Stomach (tissue), 9 donors: ENCODE results near the gene SPC24. TPM values are rescaled to one million over a fixed set of nuclear protein-coding genes. Genes with fewer than 3 reads are reported as not detected.

Experiments
- DNase-seq, 2 donors: peaks; one replicate each; pipeline versions ENCODE4 v3.0.0 to v3.0.0-alpha.2; 2013 to 2019
- H3K27ac ChIP-seq, 5 donors: fragments of 200-600 bp in 4 of 5; sonication (generic) in 4 of 5; one replicate each; pipeline ENCODE4 v1.5.1; 2013 to 2019; ENCODE audit warnings: mild to moderate bottlenecking in 1 of 5, moderate library complexity in 1 of 5
- H3K27me3 ChIP-seq, 3 donors: fragments of 200-600 bp; sonication (generic); one replicate each; pipeline ENCODE4 v1.5.1; 2017 to 2019; ENCODE audit warnings: mixed run types in 1 of 3
- H3K36me3 ChIP-seq, 4 donors: fragments of 200-600 bp; sonication (generic); 1 replicate in 3 of 4; 2 replicates in 1 of 4; pipeline ENCODE4 v1.5.1; 2016 to 2019
- H3K4me1 ChIP-seq, 4 donors: fragments of 200-600 bp; sonication (generic); one replicate each; pipeline ENCODE4 v1.5.1; 2016 to 2019
- H3K4me3 ChIP-seq, 4 donors: fragments of 200-600 bp; sonication (generic) in 3 of 4; one replicate each; pipeline ENCODE4 v1.5.1; 2016 to 2019; ENCODE audit warnings: mild to moderate bottlenecking in 1 of 4
- H3K9me3 ChIP-seq, 4 donors: fragments of 200-600 bp; sonication (generic); one replicate each; pipeline ENCODE4 v1.5.1; 2016 to 2019
- CTCF ChIP-seq, 7 experiments: fragments of 450-650 bp in 4 of 7; fragments of 200-600 bp in 3 of 7; sonication (generic) in 3 of 7; IDR thresholded peaks; one replicate each; pipeline ENCODE4 v1.5.1; 2016 to 2019; ENCODE audit warnings: antibody characterized with exemption in 7 of 7, control low read depth in 2 of 7, mild to moderate bottlenecking in 1 of 7
- EP300 ChIP-seq: sonication (generic); formaldehyde crosslinking; IDR thresholded peaks from one replicate; pipeline ENCODE4 v1.6.1; 2017; ENCODE audit warnings: antibody characterized with exemption
- POLR2A ChIP-seq, 4 donors: fragments of 450-650 bp; IDR thresholded peaks; one replicate each; pipeline ENCODE4 v1.6.1; 2016; ENCODE audit warnings: antibody characterized with exemption in 4 of 4, control low read depth in 2 of 4, mild to moderate bottlenecking in 1 of 4, moderate library complexity in 1 of 4
- POLR2AphosphoS5 ChIP-seq, 3 donors: sonication (generic); formaldehyde crosslinking; IDR thresholded peaks; one replicate each; pipeline ENCODE4 v1.6.1; 2016; ENCODE audit warnings: antibody characterized with exemption in 3 of 3
- WGBS, 5 donors: extraction: QIAGEN DNeasy Blood & Tissue Kit in 3 of 5; methylation state at CpG; one replicate each; pipeline versions ENCODE4 v1.1.5 to v1.1.7; 2013 to 2018; 5-methylcytosine and 5-hydroxymethylcytosine counted together
- intact Hi-C: fragments of 100-400 bp; cut with DNase I; formaldehyde crosslinking; loops from one replicate; pipeline ENCODE4 v1.15.1; 2023; ENCODE audit warnings: low total_unique reads
- polyA plus RNA-seq, 3 donors: library from polyadenylated mRNA; stranded (reverse); fragments of 200-250 nt; gene quantifications; one replicate each; pipeline ENCODE4 v1.2.3, GENCODE V29; 2013
- total RNA-seq, 5 donors: library from RNA; depleted of rRNA; stranded (reverse); fragments of >200 nt; gene quantifications; one replicate each; pipeline versions ENCODE4 v1.1.0 to v1.2.3, GENCODE V29; 2014 to 2016
- donor health status: healthy with polysubstance abuse.
- donor health status: Bipolar disorder and iron deficiency.
- donor health status: healthy.

Gene SPC24
- total and polyA plus RNA-seq, 8 donors, result 3.7 to 20.4 (median 9.2) TPM; not detected in 2

DNA sequence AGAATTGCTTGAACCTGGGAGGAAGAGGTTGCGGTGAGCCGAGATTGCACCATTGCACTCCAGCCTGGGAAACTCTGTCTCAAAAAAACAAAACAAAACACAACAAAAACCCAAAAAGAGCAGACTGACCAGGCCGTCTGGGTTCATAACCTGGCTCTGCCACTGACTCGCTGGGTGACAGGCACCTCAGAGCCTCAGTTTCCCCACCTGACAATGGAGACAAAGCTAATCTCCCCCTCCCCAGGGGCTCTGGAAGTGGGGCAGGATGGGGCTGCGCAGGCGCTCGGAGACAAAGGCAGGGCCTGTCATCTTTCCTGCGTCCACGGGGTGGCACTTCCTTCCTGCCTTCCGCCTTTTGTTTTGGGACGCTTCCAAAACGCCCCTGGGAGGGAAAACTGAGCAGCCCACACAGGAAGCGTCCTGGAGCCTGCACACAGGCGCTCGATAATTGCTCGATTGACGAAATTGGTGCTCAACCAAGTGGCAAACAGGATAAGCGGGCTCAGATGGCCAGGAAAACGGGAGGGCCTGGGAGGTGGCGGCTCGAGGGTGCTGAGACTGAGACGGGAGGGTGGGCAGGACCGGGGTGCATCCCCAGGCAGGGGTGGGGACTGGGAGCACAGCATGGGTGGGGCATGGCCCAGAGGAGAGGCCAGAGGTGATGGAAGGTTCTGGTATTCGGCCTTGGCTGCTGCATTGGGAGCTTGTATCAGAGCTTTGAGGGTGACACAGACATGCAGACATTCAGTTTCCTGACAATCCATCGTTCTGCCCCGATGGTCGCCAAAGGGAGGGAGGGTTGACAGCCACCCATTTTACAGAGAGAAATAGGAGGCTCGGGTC lies 17.8 kb downstream of the SPC24 start:
- WGBS, 5 donors, result 3 to 4% (median 4%) methylated on average over 24 to 28 of the region's 28 CpGs
- Histone ChIP-seq H3K4me3 (peak overlapping the region; percentile 29 to 37 (median 32)), H3K27me3 (no peaks in the 10 kb centered on the region), H3K9me3 (no peaks in the 10 kb centered on the region), H3K4me1 (peaks cover 49 to 63% (median 56%) of the 10 kb centered on the region in 4 donors), H3K36me3 (peaks cover 5 to 11% (median 7%) of the 10 kb centered on the region in 4 donors), H3K27ac (peak overlapping the region; percentile 81 to 94 (median 93))
- TF ChIP-seq POLR2AphosphoS5 (IDR thresholded peaks at IDR 0.05) (peak; percentile 41 to 76 (median 62)), CTCF (IDR thresholded peaks at IDR 0.05) (peak in 5 of 7 experiments; percentile 78 to 93 (median 91)), POLR2A (IDR thresholded peaks at IDR 0.05) (no peak)
- peak; percentile 77 to 94 for DNase-seq
- intact Hi-C loops, result loop anchor here (2.0 kb wide), 1 partner anchor 65 kb away; no protein-coding TSS in a partner anchor

DNA sequence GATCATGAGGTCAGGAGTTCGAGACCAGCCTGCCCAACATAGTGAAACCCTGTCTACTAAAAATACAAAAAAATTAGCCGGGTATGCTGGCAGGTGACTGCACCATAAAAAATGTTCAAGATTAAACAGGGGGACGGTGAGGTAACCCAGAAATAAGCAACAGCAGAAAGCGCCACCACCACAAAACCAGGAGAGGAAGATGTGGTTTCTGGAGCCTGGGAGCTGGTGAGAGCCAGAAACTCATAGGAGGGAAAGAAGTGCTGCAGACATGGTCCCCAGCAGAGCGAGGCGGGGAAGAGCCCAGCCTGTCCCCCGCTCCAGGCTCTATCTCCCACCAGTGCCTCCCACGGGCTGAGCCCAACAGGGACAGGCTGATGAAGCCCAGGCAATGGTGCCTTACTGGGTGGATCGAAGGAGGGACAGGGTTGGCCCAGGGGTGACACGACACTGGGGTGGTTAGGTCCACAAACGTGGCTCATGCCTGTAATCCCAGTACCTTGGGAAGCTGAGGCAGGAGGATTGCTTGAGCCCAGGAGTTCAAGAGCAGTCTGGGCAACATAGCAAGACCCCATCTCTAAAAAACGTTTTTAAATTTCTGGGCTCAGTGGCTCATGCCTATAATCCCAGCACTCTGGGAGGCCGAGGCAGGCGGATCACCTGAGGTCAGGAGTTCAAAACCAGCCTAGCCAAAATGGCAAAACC lies 19.0 kb downstream of the SPC24 start:
- no peaks in the 10 kb centered on the region for H3K9me3 ChIP-seq
- 54 to 76% (median 57%) methylated on average over 14 of the region's 14 CpGs for WGBS, 5 donors
- peaks cover 37 to 51% (median 44%) of the 10 kb centered on the region in 4 donors for H3K4me1 ChIP-seq
- peaks cover 13 to 23% (median 19%) of the 10 kb centered on the region in 4 donors for H3K36me3 ChIP-seq
- no peak overlapping the region for H3K4me3 ChIP-seq
- TF ChIP-seq EP300, result no peak
- H3K27ac ChIP-seq, result peak overlapping the region in 4 of 5 donors; percentile 15 to 93 (median 62)
- H3K27me3 ChIP-seq, result no peaks in the 10 kb centered on the region
- intact Hi-C loops, result no loop called here
- no peak for DNase-seq

- Histone ChIP-seq H3K9me3 (no peaks in the 10 kb centered on the region), H3K4me1 (peaks cover 7 to 28% (median 9%) of the 10 kb centered on the region in 4 donors), H3K27me3 (no peaks in the 10 kb centered on the region), H3K27ac (peak overlapping the region in 4 of 5 donors; percentile 60 to 76 (median 74)), H3K36me3 (peaks cover 42 to 74% (median 68%) of the 10 kb centered on the region in 4 donors), H3K4me3 (no peak overlapping the region)
- TF ChIP-seq CTCF (IDR thresholded peaks at IDR 0.05), result no peak
- TF ChIP-seq POLR2A (IDR thresholded peaks at IDR 0.05), result no peak
- no peak for TF ChIP-seq EP300
- TF ChIP-seq POLR2AphosphoS5 (IDR thresholded peaks at IDR 0.05), result no peak
- no peak for DNase-seq
- intact Hi-C loops, result no loop called here
- 75 to 84% (median 81%) methylated on average over 7 of the region's 7 CpGs for WGBS, 5 donors
These were observed 24.1 kb downstream of the SPC24 start for GRCh38 chr19:11131471-11131870.

DNA sequence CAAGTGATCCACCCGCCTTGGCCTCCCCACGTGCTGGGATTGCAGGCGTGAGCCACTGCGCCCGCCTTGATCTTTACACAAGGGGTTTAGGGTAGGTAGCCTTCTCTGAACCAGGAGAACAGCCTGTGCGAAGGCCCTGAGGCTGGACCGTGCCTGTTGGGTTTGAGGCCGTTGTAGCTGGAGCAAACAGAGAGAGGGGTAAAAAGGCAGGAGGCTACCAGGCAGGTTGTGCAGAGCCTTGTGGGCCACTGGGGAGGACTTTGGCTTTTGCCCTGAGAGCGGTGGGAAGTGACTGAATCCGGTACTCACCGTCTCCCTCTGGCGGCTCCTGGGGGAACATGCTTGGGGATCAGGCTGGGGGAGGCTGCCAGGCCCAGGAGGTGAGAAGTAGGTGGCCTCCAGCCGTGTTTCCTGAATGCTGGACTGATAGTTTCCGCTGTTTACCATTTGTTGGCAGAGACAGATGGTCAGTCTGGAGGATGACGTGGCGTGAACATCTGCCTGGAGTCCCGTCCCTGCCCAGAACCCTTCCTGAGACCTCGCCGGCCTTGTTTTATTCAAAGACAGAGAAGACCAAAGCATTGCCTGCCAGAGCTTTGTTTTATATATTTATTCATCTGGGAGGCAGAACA lies 24.6 kb downstream of the SPC24 start:
- H3K27me3 ChIP-seq, result no peaks in the 10 kb centered on the region
- H3K4me1 ChIP-seq, result peaks cover 7 to 30% (median 12%) of the 10 kb centered on the region in 4 donors
- H3K27ac ChIP-seq, result peak overlapping the region; percentile 33 to 76 (median 74)
- H3K9me3 ChIP-seq, result no peaks in the 10 kb centered on the region
- WGBS, 5 donors, result 41 to 51% (median 46%) methylated on average over 19 of the region's 19 CpGs
- no peak for TF ChIP-seq EP300
- no peak for TF ChIP-seq POLR2A (IDR thresholded peaks at IDR 0.05)
- peak in 1 of 3 donors; percentile 72 for TF ChIP-seq POLR2AphosphoS5 (IDR thresholded peaks at IDR 0.05)
- peak in 5 of 7 experiments; percentile 89 to 94 (median 93) for TF ChIP-seq CTCF (IDR thresholded peaks at IDR 0.05)
- peak; percentile 89 to 91 for DNase-seq
- H3K4me3 ChIP-seq, result no peak overlapping the region
- H3K36me3 ChIP-seq, result peaks cover 42 to 77% (median 71%) of the 10 kb centered on the region in 4 donors
- intact Hi-C loops, result no loop called here
